ENCODE results near the gene EXD3.

GRCh38 chr9:137409515-137409914 is 13.4 kb downstream of the EXD3 start:
- no peak for TF ChIP-seq CTCF (IDR thresholded peaks at IDR 0.05)
- TF ChIP-seq POLR2A (IDR thresholded peaks at IDR 0.05): no peak
